ENCODE data around the gene MPV17L2. TPM values are rescaled to one million over a fixed set of nuclear protein-coding genes. Genes with fewer than 3 reads are reported as not detected.
"Not testable (repeated sequence)": the region's sequence is repeated elsewhere in the genome, so short reads cannot be mapped to it uniquely, and the experiment has no call there.

Gene MPV17L2
- total RNA-seq, 4 donors from 2014 or later, result 8.5 to 29.3 (median 20.2) TPM

GRCh38 chr19:18158467-18158866 is 34.6 kb upstream of the MPV17L2 start:
- no peak for TF ChIP-seq POLR2A (IDR thresholded peaks at IDR 0.05)
- TF ChIP-seq CTCF (IDR thresholded peaks at IDR 0.05), result no peak
- H3K4me3 ChIP-seq (ENCODE audit: low read depth, poor library complexity, severe bottlenecking), result no peak overlapping the region
- DNase-seq (ENCODE audit: low spot score in 2 of 2), result no peak
- 67 to 73% methylated on average over 4 of the region's 4 CpGs for WGBS, 2 donors
- intact Hi-C loops (cut with DNase I; ENCODE audit: low total_unique reads), result no loop called here

GRCh38 chr19:18159059-18159616 is 33.9 kb upstream of the MPV17L2 start:
- WGBS, 2 donors, result 80 to 92% methylated on average over 6 of the region's 6 CpGs
- H3K4me3 ChIP-seq (ENCODE audit: low read depth, poor library complexity, severe bottlenecking); DNase-seq (ENCODE audit: low spot score in 2 of 2); intact Hi-C loops (cut with DNase I; ENCODE audit: low total_unique reads): not testable (repeated sequence)

- H3K4me3 ChIP-seq (ENCODE audit: low read depth, poor library complexity, severe bottlenecking), result no peak overlapping the region
- TF ChIP-seq POLR2A (IDR thresholded peaks at IDR 0.05), result no peak
- no peak for DNase-seq (ENCODE audit: low spot score in 2 of 2)
- WGBS, 2 donors, result 84 to 93% methylated on average over 10 of the region's 10 CpGs
- intact Hi-C loops (cut with DNase I; ENCODE audit: low total_unique reads), result loop anchor here (10.0 kb wide), 1 partner anchor 45 kb away; no protein-coding TSS in a partner anchor
Observed at GRCh38 chr19:18159810-18160209, 33.2 kb upstream of the MPV17L2 start.

- no peak overlapping the region for H3K4me3 ChIP-seq (ENCODE audit: low read depth, poor library complexity, severe bottlenecking)
- no peak for DNase-seq (ENCODE audit: low spot score in 2 of 2)
- intact Hi-C loops (cut with DNase I; ENCODE audit: low total_unique reads), result loop anchor here (10.0 kb wide), 1 partner anchor 46 kb away; no protein-coding TSS in a partner anchor
- TF ChIP-seq POLR2A (IDR thresholded peaks at IDR 0.05), result no peak
- no peak for TF ChIP-seq CTCF (IDR thresholded peaks at IDR 0.05)
- 42 to 80% methylated on average over 10 to 11 of the region's 13 CpGs for WGBS, 2 donors
Observed at GRCh38 chr19:18160493-18160970, 32.5 kb upstream of the MPV17L2 start.

- intact Hi-C loops (cut with DNase I; ENCODE audit: low total_unique reads), result loop anchor here (10.0 kb wide), 1 partner anchor 46 kb away; no protein-coding TSS in a partner anchor
Observed at GRCh38 chr19:18160971-18161635, 31.9 kb upstream of the MPV17L2 start.

GRCh38 chr19:18161636-18162002 is 31.4 kb upstream of the MPV17L2 start:
- WGBS, 2 donors, result 28 to 32% methylated on average over 18 to 19 of the region's 19 CpGs
- H3K4me3 ChIP-seq (ENCODE audit: low read depth, poor library complexity, severe bottlenecking), result no peak overlapping the region
- TF ChIP-seq CTCF (IDR thresholded peaks at IDR 0.05) (no peak), POLR2A (IDR thresholded peaks at IDR 0.05) (no peak)
- intact Hi-C loops (cut with DNase I; ENCODE audit: low total_unique reads), result loop anchor here (10.0 kb wide), 1 partner anchor 47 kb away; no protein-coding TSS in a partner anchor
- DNase-seq (ENCODE audit: low spot score in 2 of 2), result no peak

More at GRCh38 chr19:18160971-18161635, 31.9 kb upstream of the MPV17L2 start:
- DNase-seq (ENCODE audit: low spot score in 2 of 2), result peak in 1 of 2 donors; percentile 94
- no peak overlapping the region for H3K4me3 ChIP-seq (ENCODE audit: low read depth, poor library complexity, severe bottlenecking)
- no peak for TF ChIP-seq POLR2A (IDR thresholded peaks at IDR 0.05)
- no peak for TF ChIP-seq CTCF (IDR thresholded peaks at IDR 0.05)
- 0% methylated on average over 1 to 43 of the region's 66 CpGs for WGBS, 2 donors

Data from lower leg skin (tissue), 4 donors.